NCI-H2196 treated with DMSO at 0.1 percent for 48 hours (cell line): ENCODE results near the gene MMP11.

ENCODE experiments used
- DNase-seq: peaks from one replicate; lab custom pipeline; 2025; ENCODE audit not compliant: unreplicated experiment; lab: John Stamatoyannopoulos, UW

MMP11 gene

DNA sequence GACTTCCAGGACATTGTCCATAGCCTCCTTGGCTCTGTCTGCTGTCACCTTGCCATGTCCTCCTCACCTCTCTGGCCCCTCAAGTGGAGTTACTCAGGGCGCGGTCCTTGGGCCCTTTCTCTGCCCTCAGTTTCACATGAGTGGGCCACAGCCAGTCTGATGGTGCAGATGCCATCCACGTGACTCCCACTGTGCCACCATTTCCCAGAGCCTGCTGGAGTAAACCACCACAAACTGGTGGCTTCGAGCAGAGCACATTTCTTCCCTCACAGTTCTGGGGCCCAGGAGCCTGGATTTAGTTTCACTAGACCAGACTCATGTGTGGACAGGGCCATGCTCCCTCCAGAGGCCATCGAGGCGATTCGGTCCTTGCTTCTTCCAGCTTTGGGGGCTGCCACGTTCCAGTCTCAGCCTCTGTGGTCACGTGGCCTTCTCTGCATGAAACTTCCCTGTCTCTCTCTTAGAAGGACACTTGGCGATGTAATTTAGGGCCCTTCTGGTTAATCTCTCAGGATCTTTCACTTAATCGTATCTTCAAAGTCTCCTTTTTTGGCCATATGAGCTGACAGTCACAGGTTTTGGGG, 28.7 kb downstream of the MMP11 start:
- DNase-seq, result no peak

DNA sequence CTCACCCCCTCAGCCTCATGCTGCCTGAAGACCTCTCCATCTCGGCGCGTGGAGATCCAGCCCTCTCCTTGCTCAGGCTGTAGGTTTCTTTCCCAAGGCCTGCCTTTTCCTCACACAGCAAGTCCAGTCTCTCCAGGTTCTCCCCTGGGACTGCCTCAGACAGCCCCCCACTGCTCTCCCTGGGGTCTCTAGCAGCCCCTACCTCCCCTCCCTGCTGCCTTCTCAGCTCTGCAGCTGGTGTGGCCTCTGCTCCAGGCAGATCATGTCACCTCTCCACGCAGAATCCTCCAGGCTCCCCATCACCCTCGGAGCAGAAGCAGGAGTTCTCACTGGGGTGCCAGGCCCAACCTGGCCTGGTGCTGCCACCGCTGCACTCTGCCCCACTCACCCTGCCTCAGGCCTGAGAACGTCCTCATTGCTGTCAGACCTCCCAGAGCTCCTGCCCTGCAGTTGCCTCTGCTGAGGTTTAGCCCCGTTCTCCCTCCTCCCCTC, 29.3 kb downstream of the MMP11 start:
- no peak for DNase-seq

DNA sequence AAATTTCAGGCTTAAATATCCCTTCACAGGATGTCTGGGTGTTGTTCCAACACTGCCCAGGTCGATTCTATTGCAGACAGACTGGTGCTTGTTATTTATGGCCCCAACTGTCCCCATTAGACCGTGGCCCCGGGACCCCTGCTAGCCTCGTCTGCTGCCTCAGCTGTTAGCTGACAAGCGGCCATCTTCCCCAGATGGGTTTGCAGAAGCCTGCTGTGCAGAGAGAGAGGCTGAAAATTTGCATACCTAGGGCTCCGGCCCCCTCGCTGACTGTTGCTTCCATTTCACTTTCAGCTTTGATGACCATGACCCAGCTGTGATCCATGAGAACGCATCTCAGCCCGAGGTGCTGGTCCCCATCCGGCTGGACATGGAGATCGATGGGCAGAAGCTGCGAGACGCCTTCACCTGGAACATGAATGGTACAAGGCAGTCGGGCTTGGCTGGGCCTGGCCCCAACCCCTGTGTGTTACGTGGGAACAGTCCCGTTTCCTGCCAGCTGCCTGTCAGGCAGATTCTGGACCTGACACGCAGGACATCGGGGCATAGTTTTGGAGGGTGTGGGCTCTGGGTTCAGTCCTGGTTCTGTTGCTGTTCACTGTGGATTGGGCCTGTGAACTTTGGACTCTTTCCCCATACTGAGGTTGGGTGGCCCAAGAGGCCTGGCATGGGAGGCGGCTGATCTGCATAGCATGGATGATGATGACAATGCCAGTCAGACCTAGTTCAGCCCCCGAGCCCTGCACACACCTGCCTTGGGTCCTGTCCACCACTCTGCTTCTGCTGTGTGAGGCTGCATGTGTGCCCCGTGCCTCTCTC, 30.6 kb downstream of the MMP11 start:
- DNase-seq, result no peak

DNA sequence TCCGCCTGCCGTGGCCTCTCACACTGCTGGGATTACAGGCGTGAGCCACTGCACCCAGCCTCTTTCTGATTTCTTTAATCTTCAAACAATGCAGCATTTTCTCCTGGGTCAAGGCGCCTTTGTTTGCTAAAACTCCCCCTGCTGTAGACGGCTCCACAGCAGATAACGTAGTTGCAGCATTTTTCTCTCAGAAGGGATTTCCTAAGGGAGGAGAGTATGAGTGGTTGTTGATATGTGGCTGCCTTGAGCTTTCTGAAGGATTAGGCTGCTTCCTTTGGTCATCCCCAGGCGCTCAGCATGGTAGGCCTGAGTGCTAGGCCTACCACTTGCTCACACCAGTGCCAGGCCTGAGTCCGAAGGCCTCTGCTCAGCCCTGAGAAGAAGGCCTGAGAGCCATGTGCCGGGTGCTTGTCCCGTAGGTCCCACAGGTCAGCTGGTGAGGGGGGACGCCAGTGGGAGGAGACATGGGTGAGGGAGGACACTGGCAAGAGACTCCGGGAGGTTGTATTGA, 32.2 kb downstream of the MMP11 start:
- DNase-seq, result no peak

DNA sequence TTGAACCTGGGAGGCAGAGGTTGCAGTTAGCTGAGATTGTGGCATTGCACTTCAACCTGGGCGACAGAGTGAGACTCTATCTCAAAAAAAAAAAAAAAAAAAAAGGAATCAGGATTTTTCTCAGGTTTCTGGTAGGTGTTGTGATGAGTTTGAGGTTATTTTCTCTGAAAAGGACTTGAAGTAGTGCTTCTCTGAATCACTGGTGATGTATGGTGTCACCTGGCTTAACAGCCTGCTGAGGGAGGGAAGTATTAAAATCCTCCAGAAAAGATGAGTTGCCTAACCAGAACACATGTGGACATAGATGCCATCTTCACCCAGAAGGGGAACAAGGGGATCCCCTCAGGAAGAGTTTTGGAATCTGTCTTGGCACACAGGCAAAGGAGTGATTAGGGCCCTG, 34.2 kb downstream of the MMP11 start:
- DNase-seq, result no peak

DNA sequence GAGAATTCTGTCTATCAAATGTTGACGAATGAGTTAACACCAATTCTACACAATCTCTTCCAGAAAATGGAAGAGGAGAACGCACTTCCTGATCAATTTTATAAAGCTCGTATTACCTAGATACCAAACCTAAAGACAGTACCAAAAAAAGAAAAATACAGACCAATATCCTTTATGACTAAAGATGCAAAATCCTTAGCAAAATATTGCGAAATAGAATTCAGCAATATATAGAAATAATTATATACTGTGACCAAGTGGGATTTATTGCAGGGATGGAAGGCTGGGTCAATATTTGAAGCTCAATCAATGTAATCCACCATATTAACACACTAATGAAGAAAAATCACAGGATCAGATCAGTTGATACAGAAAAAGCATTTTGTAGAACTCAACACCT, 39.7 kb downstream of the MMP11 start:
- DNase-seq, result no peak

DNA sequence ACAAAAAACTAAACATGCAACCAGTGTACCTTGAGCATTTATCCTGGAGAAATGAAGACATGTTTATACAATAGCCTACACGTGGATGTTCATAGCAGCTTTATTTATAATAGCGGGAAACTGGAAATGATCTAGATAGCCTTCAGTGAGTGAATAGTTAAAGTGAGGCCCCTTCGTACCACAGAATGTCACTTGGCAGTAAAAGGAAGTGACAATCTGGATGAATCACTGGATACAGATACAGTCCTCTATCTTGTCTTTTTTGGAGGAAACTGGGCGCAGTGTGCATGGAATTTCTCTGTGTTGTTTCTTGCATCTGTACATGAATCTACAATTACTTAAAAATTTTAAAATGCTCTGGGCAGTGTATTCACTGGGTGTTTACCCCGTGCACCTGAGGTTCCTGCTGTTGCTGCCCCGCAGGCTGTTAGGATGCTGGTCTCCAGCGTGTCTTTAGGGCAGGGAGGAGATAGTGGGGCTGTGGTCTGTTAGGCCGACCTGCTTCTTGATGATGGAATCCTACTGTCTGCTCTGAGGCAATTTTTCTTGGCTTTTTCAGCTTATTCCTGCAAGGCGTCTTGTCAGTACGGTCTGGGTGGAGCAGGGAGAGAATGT, 43.0 kb downstream of the MMP11 start:
- no peak for DNase-seq

DNA sequence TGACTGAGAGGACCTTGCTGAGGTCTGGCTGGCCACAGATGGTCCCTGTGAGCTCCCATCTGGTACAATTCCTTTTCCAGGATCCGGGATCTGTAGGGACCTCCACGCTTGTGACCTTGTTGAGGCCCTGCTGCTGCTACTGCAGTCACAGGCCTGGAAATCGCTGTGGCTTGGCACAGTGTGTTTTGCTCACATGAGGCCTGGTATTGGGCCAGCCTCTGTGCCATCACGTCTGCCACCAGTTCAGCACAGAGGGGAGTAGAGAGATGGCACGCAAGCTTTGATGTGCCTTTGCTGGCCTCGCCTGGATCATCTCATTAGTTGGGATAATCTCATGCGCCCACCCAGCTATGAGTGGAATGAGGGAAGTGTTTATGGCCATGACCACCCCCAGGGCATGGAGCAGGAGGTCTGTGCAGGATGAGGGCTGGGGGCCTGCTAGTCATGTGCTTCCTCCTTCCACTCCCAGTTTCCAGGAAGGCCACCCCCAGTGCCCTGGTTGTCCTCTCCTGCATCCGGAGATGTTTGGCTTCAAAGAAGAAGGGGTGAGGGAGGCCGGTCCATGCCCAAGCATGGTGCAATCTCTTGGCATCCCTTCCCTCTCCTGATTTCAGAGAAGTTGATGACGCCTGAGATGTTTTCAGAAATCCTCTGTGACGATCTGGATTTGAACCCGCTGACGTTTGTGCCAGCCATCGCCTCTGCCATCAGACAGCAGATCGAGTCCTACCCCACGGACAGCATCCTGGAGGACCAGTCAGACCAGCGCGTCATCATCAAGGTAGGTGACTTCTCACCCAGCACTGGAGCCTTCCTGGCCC, 43.7 kb downstream of the MMP11 start:
- DNase-seq, result no peak

DNA sequence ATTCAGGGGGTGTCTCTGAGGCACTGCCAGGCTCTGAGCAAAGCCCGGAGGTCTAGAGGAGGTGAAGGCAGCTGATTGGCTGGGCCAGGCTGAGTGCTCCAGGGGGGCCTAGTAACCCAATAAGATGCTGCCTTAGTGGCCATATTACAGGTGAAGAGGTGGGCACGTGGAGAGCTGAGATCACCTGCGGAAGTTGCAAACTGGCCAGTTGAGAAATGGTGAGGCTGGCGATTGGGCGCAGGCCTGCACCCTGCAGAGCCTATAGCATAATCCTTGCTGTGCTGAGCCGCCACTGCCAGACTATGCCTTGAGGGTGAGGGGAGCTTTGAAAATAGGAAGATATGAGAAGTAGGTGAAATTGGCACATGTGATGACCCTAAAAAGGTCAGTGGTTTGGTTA, 44.5 kb downstream of the MMP11 start:
- no peak for DNase-seq

DNA sequence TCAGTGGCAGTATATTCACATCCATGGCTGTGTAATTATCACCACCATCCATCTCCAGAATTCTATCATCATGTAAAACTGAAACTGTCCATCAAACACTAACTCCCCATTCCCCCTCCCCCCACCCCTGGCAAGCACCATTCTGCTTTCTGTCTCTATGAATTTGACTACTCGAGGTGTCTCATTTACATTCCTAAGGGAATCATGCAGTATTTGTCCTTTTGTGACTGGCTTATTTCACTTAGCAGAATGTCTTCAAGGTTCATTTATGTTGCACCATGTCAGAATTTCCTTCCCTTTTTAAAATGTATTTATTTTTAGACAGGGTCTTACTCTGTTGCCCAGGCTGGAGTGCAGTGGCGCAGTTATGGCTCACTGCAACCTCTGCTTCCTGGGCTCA, 45.9 kb downstream of the MMP11 start:
- no peak for DNase-seq

DNA sequence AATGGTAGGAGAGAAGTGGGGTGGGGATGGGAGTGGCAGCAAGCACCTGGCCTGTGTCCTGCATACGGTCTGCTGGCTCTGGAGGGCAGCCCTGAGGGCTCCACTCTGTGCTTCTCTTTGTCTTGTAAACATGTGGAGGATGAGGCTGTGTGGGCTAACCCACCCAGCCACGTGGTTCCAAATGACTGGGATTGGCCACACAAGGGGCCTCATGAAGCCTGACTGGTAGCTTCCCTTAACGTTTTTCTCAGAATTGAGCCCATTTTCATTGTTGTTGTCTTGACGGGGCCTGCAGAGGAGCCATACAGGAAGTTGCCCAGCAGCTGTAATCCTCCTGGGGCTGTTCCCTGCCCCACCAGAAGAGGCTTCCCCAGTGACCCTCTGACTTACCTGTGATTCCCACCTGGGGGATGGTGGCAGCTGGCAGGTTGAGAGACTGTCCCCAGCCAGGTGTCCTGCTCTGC, 48.1 kb downstream of the MMP11 start:
- no peak for DNase-seq

DNA sequence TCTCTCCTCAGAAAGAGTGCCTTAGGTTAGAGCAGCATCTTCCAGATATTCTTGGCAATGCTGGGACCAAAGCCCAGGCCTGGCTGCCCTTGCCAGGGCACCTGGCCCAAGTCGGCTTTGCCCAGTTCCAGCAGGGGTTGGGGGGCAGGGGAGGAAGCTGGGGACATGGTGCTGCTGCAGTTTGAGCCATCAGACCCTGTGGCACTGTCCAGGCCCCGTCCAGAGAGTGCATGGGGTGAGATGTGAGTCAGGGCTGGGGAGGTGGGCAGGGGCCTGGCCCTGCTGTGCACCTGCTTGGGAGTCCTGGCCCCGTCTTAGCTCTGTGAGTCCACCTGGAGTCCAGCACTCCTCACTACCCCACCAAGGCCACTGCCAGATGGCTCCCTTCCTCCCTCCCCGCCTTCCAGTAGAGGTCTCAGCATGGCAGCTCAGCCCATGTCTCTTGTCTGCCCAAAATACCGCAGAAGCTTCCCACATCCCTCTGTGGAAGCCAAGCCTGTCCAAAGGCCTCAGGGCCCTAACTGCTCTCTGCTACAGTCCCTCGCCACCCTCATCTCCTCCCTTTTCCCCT, 49.5 kb downstream of the MMP11 start:
- DNase-seq, result no peak

DNA sequence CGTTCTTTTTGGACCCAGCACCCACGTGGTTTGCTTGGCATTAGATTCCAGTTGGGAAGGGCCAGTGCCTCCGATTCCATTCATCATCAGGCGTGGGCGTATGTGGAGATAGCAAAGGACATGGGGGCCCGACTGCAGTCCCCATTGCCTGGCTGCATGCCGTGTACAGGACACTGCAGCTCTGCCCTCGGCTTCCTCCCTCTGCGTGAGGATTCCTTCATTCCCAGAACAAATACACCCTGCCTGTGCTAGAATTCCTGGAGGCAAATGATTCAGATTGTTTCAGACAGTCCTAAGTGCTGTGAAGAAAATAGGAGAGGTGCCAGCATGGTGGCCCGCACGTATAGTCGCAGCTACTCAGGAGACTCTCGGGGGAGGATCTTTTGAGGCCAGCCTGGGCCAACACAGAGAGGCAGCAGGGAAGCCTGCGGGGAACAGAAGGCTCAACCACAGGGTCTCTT, 50.7 kb downstream of the MMP11 start:
- no peak for DNase-seq

DNA sequence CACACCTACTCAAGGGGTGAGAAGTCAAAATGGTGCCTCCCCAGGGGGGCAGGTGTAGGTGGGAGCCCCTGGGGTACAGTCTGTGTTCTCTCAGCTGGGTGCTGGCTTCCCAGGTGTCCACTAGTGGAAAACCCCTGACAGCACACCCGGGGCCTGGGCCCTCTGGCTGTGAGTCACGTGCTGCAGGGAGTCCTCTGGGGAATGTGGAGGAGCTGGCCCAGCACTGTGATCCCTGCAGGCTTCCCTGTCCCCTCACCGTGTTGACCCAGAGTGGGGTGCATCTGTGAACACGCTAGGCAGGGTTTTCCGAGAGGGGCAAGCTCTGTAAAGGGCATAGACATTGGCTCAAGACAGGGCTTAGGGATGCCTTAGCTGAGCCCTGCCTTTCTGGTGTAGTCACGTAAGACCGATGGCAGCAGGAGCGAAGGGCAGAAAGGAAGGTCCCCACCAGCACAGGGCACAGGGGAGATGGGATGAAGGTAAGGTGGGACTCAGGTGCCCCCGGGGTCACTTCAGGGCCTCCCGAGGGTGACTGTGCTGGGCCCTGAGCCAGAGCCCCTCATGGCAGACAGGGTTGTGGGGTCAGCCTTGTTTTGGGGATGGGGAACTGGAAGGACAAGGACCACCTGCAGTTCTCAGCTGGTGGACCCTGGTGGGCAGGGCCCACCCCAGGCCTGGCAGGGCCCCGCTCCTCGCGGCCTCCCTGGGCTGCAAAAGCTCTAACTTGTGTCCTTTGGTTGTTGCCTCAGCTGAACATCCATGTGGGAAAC, 52.0 kb downstream of the MMP11 start:
- no peak for DNase-seq

DNA sequence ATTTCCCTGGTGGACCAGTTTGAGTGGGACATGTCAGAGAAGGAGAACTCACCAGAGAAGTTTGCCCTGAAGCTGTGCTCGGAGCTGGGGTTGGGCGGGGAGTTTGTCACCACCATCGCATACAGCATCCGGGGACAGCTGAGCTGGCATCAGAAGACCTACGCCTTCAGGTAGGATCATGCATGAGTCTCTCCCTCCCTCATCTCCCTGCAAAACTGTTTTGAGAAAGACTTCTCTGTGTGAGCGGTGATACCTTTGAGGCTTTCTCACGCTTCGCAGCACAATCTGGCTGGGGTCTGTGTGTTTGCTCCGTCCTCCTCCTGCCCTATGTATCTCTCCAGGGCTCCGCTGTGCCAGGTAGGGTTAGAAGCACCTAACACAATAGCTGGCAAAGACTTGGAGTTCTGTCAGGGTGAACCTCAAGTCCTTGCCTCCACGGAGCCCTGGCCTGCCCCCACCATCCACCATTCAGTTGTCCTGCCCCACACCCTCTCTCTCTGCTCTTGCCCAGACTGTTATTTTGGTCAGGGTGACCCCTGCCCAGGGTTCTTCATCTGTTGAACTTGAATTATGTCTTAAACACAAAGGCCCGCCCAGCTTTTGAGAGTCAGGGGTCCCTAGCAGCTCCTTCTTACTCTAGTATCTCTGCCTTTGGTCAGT, 52.7 kb downstream of the MMP11 start:
- no peak for DNase-seq

DNA sequence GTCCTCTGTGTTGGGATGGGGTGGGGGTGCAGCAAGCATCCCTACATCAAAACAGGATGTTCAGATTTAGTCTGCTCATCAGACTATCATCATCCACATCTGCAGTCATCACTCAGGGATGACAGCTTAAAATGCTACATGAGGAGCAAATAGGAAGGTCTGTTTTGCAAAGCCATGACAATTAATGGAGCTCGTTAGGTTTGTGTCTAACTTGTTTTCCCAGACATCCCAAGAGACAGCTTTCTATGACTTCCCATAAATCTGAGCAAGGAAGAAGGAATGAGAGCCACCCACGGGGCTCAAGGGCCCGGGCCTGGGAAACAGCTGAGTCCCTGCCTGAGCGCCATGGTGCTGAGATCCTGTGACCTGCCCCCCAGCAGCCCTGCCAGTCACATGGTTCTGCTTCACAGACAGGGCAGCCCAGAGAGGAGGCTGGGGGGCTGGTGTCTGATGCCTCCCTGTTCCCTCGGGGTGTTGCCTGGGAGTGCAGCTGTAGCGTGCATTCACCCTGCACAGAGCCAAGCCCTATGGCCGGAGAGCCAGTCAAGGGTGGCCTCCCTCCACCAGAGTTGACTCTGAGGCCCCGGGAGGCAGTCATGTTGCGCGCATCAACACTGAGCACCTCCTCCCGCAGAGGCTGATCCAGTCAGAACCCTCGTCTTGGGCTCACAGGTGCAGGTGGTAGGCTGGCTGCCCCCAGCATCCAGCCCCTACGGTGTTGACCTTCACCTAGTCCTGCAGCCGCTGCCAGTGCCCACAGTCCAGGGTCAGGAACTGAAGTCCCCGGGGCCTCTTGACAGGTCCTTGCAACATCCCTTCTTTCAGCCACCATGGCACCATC, 54.1 kb downstream of the MMP11 start:
- DNase-seq, result no peak

DNA sequence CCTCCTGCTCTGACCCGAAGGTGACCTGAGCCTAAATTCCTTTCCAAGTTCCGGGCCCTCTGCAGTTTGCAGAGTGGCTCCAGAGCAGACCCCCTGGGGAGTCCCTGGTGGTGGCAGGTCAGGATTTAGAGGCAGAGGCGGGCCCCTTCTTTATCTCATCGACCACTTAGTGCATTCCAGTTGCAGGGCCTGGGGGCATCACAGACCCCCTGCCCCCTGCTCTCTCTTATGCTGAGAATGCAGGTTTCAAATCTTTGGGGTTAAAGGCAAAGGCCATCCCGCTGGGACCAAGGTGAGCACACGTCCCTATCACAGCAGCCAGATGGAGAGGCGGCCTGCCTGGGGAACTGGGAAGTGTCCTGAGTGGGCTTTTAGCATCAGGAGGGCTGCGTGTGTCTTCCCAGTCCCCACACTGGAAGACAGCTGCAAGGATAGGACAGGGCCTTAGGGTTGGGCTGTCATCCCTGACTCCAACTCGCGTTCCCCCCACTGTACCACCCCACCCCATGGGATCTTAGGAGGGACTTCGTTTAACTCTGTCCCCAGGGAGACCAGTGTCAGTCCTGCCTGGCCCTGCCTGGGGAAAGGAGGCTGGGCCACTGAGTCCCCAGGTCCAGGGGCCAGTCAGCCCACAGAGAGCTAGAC, 54.8 kb downstream of the MMP11 start:
- no peak for DNase-seq
